Mesenchymal stem cell (in vitro differentiated cells and primary cell): Measurements from ENCODE around the gene IL20RA.

Source experiments
- DNase-seq: peaks from one replicate; pipeline ENCODE4 v3.0.0-alpha.2; 2013
- H2AFZ ChIP-seq: one replicate; pipeline ENCODE4 v1.6.1; 2013; ENCODE audit warnings: low read depth, mild to moderate bottlenecking, control low read depth, inconsistent platforms, low read length, moderate library complexity
- H2AK5ac ChIP-seq: 2 replicates; pipeline ENCODE4 v1.6.1; 2013; ENCODE audit warnings: low read length, moderate library complexity, mild to moderate bottlenecking, inconsistent platforms; ENCODE audit not compliant: severe bottlenecking
- H2BK120ac ChIP-seq: one replicate; pipeline ENCODE4 v1.6.1; 2013; ENCODE audit warnings: low read depth, mild to moderate bottlenecking, inconsistent platforms, low read length, moderate library complexity
- H2BK12ac ChIP-seq, 2 experiments: one replicate each; pipeline ENCODE4 v1.6.1; 2013; ENCODE audit warnings: inconsistent platforms in 2 of 2, low read length in 2 of 2, mild to moderate bottlenecking in 2 of 2, moderate library complexity in 2 of 2, control low read depth in 1 of 2
- H2BK15ac ChIP-seq: one replicate; pipeline ENCODE4 v1.6.1; 2013; ENCODE audit warnings: mild to moderate bottlenecking, low read depth, inconsistent platforms; ENCODE audit not compliant: poor library complexity, severe bottlenecking
- H2BK5ac ChIP-seq: 2 replicates; pipeline ENCODE4 v1.6.1; 2013; ENCODE audit warnings: low read depth, mild to moderate bottlenecking, low read length, control low read depth, inconsistent platforms; ENCODE audit not compliant: poor library complexity, severe bottlenecking
- H3K14ac ChIP-seq, 2 experiments: one replicate each; pipeline ENCODE4 v1.6.1; 2013; ENCODE audit warnings: inconsistent platforms in 2 of 2, low read length in 2 of 2, control low read depth in 1 of 2, mild to moderate bottlenecking in 1 of 2, moderate library complexity in 1 of 2
- H3K18ac ChIP-seq, 2 experiments: one replicate each; pipeline ENCODE4 v1.6.1; 2013; ENCODE audit warnings: inconsistent platforms in 2 of 2, low read length in 2 of 2, control low read depth in 1 of 2, low read depth in 1 of 2, mild to moderate bottlenecking in 1 of 2
- H3K23ac ChIP-seq, 2 experiments: one replicate each; pipeline ENCODE4 v1.6.1; 2013; ENCODE audit warnings: inconsistent platforms in 2 of 2, low read length in 2 of 2, mild to moderate bottlenecking in 2 of 2, moderate library complexity in 2 of 2, control low read depth in 1 of 2
- H3K27ac ChIP-seq: 2 replicates; pipeline ENCODE4 v1.5.1; 2013; ENCODE audit warnings: mild to moderate bottlenecking, moderate library complexity, low read length, control low read depth, inconsistent platforms; ENCODE audit not compliant: poor library complexity, severe bottlenecking
- H3K27me3 ChIP-seq, 2 experiments: 2 replicates each; pipeline versions ENCODE4 v1.6.1 to v1.7.0; 2013; ENCODE audit warnings: low read length in 2 of 2, mild to moderate bottlenecking in 2 of 2, moderate library complexity in 2 of 2, control low read depth in 1 of 2, inconsistent platforms in 1 of 2; ENCODE audit not compliant: control insufficient read depth in 1 of 2, insufficient read depth in 1 of 2
- H3K36me3 ChIP-seq, 2 experiments: 2 replicates each; pipeline versions ENCODE4 v1.6.1 to v1.7.0; 2013; ENCODE audit warnings: low read length in 2 of 2, control low read depth in 1 of 2, inconsistent platforms in 1 of 2, low read depth in 1 of 2, mild to moderate bottlenecking in 1 of 2; ENCODE audit not compliant: insufficient read depth in 2 of 2, control insufficient read depth in 1 of 2
- H3K4ac ChIP-seq, 2 experiments: one replicate each; pipeline ENCODE4 v1.6.1; 2013; ENCODE audit warnings: inconsistent platforms in 2 of 2, low read length in 2 of 2, mild to moderate bottlenecking in 2 of 2, moderate library complexity in 2 of 2, control low read depth in 1 of 2, low read depth in 1 of 2
- H3K4me1 ChIP-seq: 2 replicates; pipeline ENCODE4 v1.6.1; 2013; ENCODE audit warnings: low read depth, low read length, control low read depth; ENCODE audit not compliant: control insufficient read depth, insufficient read depth
- H3K4me2 ChIP-seq: 2 replicates; pipeline ENCODE4 v1.6.1; 2013; ENCODE audit warnings: low read length, mild to moderate bottlenecking, inconsistent platforms; ENCODE audit not compliant: poor library complexity, severe bottlenecking
- H3K4me3 ChIP-seq, 2 experiments: 2 replicates each; pipeline versions ENCODE4 v1.5.1 to v1.7.0; 2013; ENCODE audit warnings: low read length in 2 of 2, mild to moderate bottlenecking in 2 of 2, control low read depth in 1 of 2, low read depth in 1 of 2; ENCODE audit not compliant: insufficient read depth in 1 of 2
- H3K79me1 ChIP-seq: replicated peaks from 2 replicates; pipeline ENCODE4 v1.6.1; 2013; ENCODE audit warnings: mild to moderate bottlenecking, control low read depth, low read length, inconsistent platforms; ENCODE audit not compliant: poor library complexity, severe bottlenecking
- H3K9ac ChIP-seq: 2 replicates; pipeline ENCODE4 v1.7.0; 2013; ENCODE audit warnings: mild to moderate bottlenecking, low read length, moderate library complexity
- H3K9me3 ChIP-seq: 2 replicates; pipeline ENCODE4 v1.7.0; 2013; ENCODE audit warnings: mild to moderate bottlenecking, low read length; ENCODE audit not compliant: control insufficient read depth
- H4K8ac ChIP-seq: one replicate; pipeline ENCODE4 v1.6.1; 2013; ENCODE audit warnings: inconsistent platforms, mild to moderate bottlenecking, low read length, moderate library complexity
- H4K91ac ChIP-seq: one replicate; pipeline ENCODE4 v1.6.1; 2013; ENCODE audit warnings: mild to moderate bottlenecking, low read length, inconsistent platforms
- WGBS: methylation state at CpG from one replicate; pipeline ENCODE4 v1.1.7; 2013; ENCODE audit warnings: mixed read lengths; 5-methylcytosine and 5-hydroxymethylcytosine counted together

IL20RA gene

DNA sequence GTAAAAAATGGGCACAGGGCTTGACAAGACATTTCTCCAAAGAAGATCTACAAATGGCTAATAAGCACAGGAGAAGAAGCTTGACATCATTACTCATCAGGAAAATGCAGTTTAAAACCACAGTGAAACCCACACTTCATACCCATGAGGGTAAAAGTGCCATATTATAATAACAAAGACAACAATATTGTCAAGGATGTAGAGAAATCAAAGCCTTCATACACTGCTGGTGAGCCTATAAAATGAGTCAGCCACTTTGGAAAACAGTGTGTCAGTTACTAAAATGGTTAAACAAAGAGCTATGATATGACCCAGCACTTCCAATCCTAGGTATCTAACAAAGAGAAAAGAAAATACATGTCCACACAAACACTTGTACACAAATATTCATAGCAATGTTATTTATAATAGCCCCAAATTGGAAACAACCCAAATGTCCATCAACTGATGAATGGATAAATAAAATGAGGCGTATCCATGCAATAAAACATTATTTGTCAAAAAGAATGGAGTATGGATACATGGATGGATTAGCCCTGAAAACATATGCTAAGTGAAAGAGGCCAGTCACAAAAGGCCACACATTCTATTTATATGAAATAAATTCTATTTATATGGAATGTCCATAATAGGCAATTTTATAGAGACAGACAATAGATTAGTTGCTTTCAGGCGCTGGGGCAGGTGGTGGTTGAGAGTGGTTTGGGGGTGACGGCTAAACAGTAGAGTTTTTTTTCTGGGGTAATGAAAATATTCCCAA, 11.5 kb upstream of the IL20RA start:
- Histone ChIP-seq H3K4me2 (no peak overlapping the region), H3K4me1 (no peaks in the 10 kb centered on the region), H3K27me3 (no peaks in the 10 kb centered on the region), H2AK5ac (no peak overlapping the region), H3K9me3 (no peaks in the 10 kb centered on the region), H3K79me1 (no peaks in the 10 kb centered on the region), H3K9ac (no peak overlapping the region), H2BK5ac (no peak overlapping the region), H3K23ac (no peak overlapping the region), H3K27ac (no peak overlapping the region), H3K4me3 (no peak overlapping the region), H3K36me3 (no peaks in the 10 kb centered on the region), H3K4ac (no peak overlapping the region), H4K91ac (no peak overlapping the region), H4K8ac (no peak overlapping the region), H2BK12ac (no peak overlapping the region), H2BK120ac (no peak overlapping the region), H2AFZ (no peak overlapping the region), H2BK15ac (no peak overlapping the region), H3K18ac (no peak overlapping the region), H3K14ac (no peak overlapping the region)
- DNase-seq = no peak
- 87% methylated on average over 3 of the region's 3 CpGs for WGBS

DNA sequence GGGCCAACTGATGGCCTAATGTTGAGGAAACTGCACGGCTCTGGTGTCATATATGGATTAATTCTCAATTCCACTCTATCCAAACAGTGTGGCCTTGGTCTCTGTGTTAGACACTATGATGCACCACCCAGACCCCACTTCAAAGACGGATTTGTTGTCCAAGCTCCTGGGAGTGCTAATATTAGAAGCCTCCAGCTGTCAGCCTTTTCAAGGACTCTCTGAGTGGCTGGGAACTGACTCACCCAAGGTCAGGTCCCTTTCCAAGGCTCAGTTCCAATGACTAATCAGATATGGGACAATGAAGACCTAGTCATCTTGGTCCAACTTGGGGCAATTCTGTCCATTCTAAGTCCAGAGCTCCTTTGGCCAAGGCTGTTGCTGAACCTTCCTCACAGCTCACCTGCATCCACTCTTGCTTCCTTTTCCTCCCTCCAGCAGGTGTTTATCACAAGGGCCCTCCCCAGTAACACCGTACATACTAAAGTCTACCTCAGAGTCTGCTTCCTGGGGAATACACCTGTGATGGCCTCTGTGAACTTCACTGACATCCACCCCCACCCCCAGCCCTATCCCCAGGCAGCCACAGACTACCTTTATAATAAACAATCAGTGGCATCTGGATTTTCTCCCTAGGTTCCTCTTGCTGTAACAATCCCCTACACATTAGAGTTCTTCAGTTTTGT, 7.2 kb upstream of the IL20RA start:
- Histone ChIP-seq H3K27ac (no peak overlapping the region), H3K9ac (no peak overlapping the region)

DNA sequence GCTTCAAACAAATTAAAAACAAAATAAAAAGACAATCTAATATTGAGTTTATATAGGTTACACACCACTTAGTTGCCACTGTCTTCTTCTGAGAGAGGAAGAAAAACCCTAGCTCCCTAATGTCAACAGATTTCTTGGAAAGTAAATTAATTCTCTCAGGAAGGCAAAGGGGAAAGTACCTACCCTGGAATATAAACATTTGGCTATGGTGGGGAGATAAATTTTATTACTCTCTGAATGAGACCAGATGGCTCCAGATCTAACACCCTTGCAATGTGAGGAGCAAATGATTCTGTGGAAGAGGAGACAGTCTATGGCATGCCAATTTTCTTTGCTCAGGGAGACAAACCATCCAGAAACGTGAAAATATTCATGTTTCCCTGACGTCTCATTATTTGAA, 4.3 kb upstream of the IL20RA start:
- Histone ChIP-seq H2BK120ac (no peak overlapping the region), H2BK5ac (no peak overlapping the region), H2AFZ (no peak overlapping the region), H3K36me3 (no peaks in the 10 kb centered on the region), H2BK12ac (no peak overlapping the region), H3K27me3 (peaks cover 0 to 15% of the 10 kb centered on the region in 2 experiments), H3K79me1 (no peaks in the 10 kb centered on the region), H3K4me2 (no peak overlapping the region), H3K14ac (no peak overlapping the region), H4K91ac (no peak overlapping the region), H3K18ac (no peak overlapping the region), H3K4me1 (peaks cover 5% of the 10 kb centered on the region), H3K4ac (no peak overlapping the region), H2BK15ac (no peak overlapping the region), H3K27ac (no peak overlapping the region), H2AK5ac (no peak overlapping the region), H3K23ac (no peak overlapping the region), H3K4me3 (no peak overlapping the region), H4K8ac (no peak overlapping the region), H3K9me3 (no peaks in the 10 kb centered on the region), H3K9ac (no peak overlapping the region)
- WGBS = 36% methylated on average over 1 of the region's 2 CpGs
- DNase-seq = no peak

More for the DNA sequence above, 7.2 kb upstream of the IL20RA start:
- Histone ChIP-seq H3K4ac (no peak overlapping the region), H3K18ac (no peak overlapping the region), H3K79me1 (no peaks in the 10 kb centered on the region), H3K36me3 (no peaks in the 10 kb centered on the region), H2AFZ (no peak overlapping the region), H2BK15ac (no peak overlapping the region), H3K4me3 (no peak overlapping the region), H2BK5ac (no peak overlapping the region), H2BK12ac (no peak overlapping the region), H3K14ac (no peak overlapping the region), H3K4me1 (no peaks in the 10 kb centered on the region), H3K4me2 (no peak overlapping the region), H3K27me3 (peaks cover 0 to 6% of the 10 kb centered on the region in 2 experiments), H2BK120ac (no peak overlapping the region), H3K23ac (no peak overlapping the region), H2AK5ac (no peak overlapping the region), H4K91ac (no peak overlapping the region), H4K8ac (no peak overlapping the region), H3K9me3 (no peaks in the 10 kb centered on the region)
- DNase-seq = peak; percentile 47
- 51% methylated on average over 3 of the region's 3 CpGs for WGBS

DNA sequence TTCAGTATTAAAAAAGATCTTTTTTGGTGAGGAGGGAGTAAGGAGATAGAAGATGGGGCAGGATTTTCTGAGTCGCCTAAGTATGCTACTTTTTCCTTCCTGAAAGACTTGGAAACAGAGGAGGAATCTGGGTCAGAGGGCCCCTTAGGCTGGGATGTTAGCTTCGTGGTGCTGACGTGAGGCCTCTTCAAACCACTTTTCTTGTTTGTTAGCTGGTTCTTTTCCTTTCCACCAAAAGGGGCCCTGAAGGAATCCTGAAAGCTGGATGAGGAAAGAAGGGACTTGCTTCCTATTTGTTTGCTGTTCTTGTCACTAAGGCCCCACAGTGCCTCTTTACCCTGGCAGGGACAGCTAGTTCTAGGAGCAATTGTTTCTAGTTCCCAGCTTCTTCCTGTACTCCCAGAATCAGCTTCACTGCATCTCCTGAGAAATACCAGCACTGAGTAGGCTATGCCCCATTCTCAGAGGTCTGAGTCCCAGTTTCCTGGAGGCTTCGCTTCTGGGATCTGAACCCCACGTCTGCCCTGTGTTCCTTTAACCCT, 2.2 kb upstream of the IL20RA start:
- no peak overlapping the region for H4K91ac ChIP-seq
- H3K18ac ChIP-seq = peak overlapping the region in 1 of 2 experiments; percentile 39
- no peak overlapping the region for H2BK12ac ChIP-seq
- H2BK120ac ChIP-seq = no peak overlapping the region
- H3K4me3 ChIP-seq = no peak overlapping the region
- no peak overlapping the region for H4K8ac ChIP-seq
- no peak overlapping the region for H3K23ac ChIP-seq
- no peaks in the 10 kb centered on the region for H3K9me3 ChIP-seq
- no peak overlapping the region for H2BK15ac ChIP-seq
- H3K9ac ChIP-seq = no peak overlapping the region
- no peak overlapping the region for H3K4me2 ChIP-seq
- no peak overlapping the region for H3K27ac ChIP-seq
- 88% methylated on average over 3 of the region's 5 CpGs for WGBS
- H3K79me1 ChIP-seq = no peaks in the 10 kb centered on the region
- peaks cover 0 to 30% of the 10 kb centered on the region in 2 experiments for H3K27me3 ChIP-seq
- H3K36me3 ChIP-seq = no peaks in the 10 kb centered on the region
- peak; percentile 53 for DNase-seq
- no peak overlapping the region for H2AK5ac ChIP-seq
- no peak overlapping the region for H2BK5ac ChIP-seq
- no peak overlapping the region for H2AFZ ChIP-seq
- peaks cover 5% of the 10 kb centered on the region for H3K4me1 ChIP-seq
- no peak overlapping the region for H3K14ac ChIP-seq
- H3K4ac ChIP-seq = no peak overlapping the region
